B cell (primary cell): ENCODE results near the gene RNF150. TPM values are rescaled to one million over a fixed set of nuclear protein-coding genes. Genes with fewer than 3 reads are reported as not detected.

Source experiments
- ATAC-seq: fragments of 200-7000 bp; cut with Tn5 transposase; one replicate; pipeline ENCODE4 v1.10.0; 2021; ENCODE audit warnings: low read depth, mild to moderate bottlenecking, moderate number of reproducible peaks, moderate library complexity
- CTCF ChIA-PET: fragments of 350-600 bp; sonication (Branson Sonifier 250); formaldehyde crosslinking; loops from one replicate; lab custom pipeline; 2021; ENCODE audit warnings: antibody characterized with exemption, inconsistent platforms; lab: Charles Lee
- POLR2A ChIA-PET: fragments of 350-600 bp; sonication (Branson Sonifier 250); formaldehyde crosslinking; loops from one replicate; lab custom pipeline; 2021; ENCODE audit warnings: antibody characterized with exemption; lab: Charles Lee
- DNase-seq: peaks from one replicate; pipeline ENCODE4 v3.0.0; 2013
- H2AFZ ChIP-seq: 2 replicates; pipeline ENCODE4 v1.6.1; 2012; ENCODE audit warnings: mild to moderate bottlenecking, low read depth, low read length; ENCODE audit not compliant: insufficient read depth, poor library complexity, severe bottlenecking
- H3K27ac ChIP-seq, 2 donors: 1 replicate in 1 of 2; 2 replicates in 1 of 2; pipeline ENCODE4 v1.5.1; 2012 to 2013; ENCODE audit warnings: low read length in 2 of 2, mild to moderate bottlenecking in 2 of 2, moderate library complexity in 1 of 2
- H3K27me3 ChIP-seq, 4 experiments: fragments of 200-600 bp in 1 of 4; sonication (generic) in 1 of 4; replicated peaks in 1 of 4; 1 replicate in 2 of 4; 2 replicates in 2 of 4; pipeline versions ENCODE4 v1.6.1 to v1.7.0; 2013 to 2016; ENCODE audit warnings: low read length in 3 of 4, mild to moderate bottlenecking in 2 of 4, mixed read lengths in 1 of 4, moderate library complexity in 1 of 4; ENCODE audit not compliant: insufficient read depth in 4 of 4, control insufficient read depth in 3 of 4; ENCODE audit errors: control extremely low read depth in 1 of 4
- H3K36me3 ChIP-seq, 2 experiments: replicated peaks in 1 of 2; 1 replicate in 1 of 2; 2 replicates in 1 of 2; pipeline versions ENCODE4 v1.6.1 to v1.7.1; 2013; ENCODE audit warnings: low read length in 1 of 2; ENCODE audit not compliant: insufficient read depth in 2 of 2, control insufficient read depth in 1 of 2; ENCODE audit errors: control extremely low read depth in 1 of 2, extremely low read depth in 1 of 2
- H3K4me1 ChIP-seq, 2 donors: fragments of 200-600 bp in 1 of 2; sonication (generic) in 1 of 2; 1 replicate in 1 of 2; 2 replicates in 1 of 2; pipeline versions ENCODE4 v1.5.1 to v1.6.1; 2013 to 2017; ENCODE audit warnings: low read length in 2 of 2; ENCODE audit not compliant: control insufficient read depth in 2 of 2, insufficient read depth in 2 of 2
- H3K4me2 ChIP-seq: replicated peaks from 2 replicates; pipeline ENCODE3; 2012; ENCODE audit warnings: mild to moderate bottlenecking, low read depth, low read length; ENCODE audit not compliant: poor library complexity, severe bottlenecking
- H3K4me3 ChIP-seq, 5 experiments: fragments of 200-600 bp in 1 of 5; sonication (generic) in 1 of 5; 1 replicate in 3 of 5; 2 replicates in 2 of 5; pipeline versions ENCODE4 v1.5.1 to v1.7.0; 2011 to 2016; ENCODE audit warnings: low read length in 4 of 5, mild to moderate bottlenecking in 4 of 5, low read depth in 2 of 5, control low read depth in 1 of 5, moderate library complexity in 1 of 5; ENCODE audit not compliant: insufficient read depth in 1 of 5; ENCODE audit errors: control extremely low read depth in 1 of 5, extremely low read depth in 1 of 5
- H3K79me2 ChIP-seq: fragments of 200-600 bp; sonication (generic); one replicate; pipeline ENCODE4 v1.6.0; 2016; ENCODE audit warnings: low read length; ENCODE audit not compliant: control insufficient read depth, insufficient read depth
- H3K9ac ChIP-seq: fragments of 200-600 bp; sonication (generic); 2 replicates; pipeline ENCODE4 v1.6.1; 2017; ENCODE audit warnings: mild to moderate bottlenecking, low read length, moderate library complexity
- H3K9me3 ChIP-seq, 3 donors: one replicate each; pipeline versions ENCODE4 v1.6.1 to v1.7.1; 2013; ENCODE audit warnings: low read length in 2 of 3; ENCODE audit not compliant: control insufficient read depth in 2 of 3, insufficient read depth in 1 of 3; ENCODE audit errors: control extremely low read depth in 1 of 3
- H4K20me1 ChIP-seq: 2 replicates; pipeline ENCODE4 v1.6.0; 2012; ENCODE audit warnings: mild to moderate bottlenecking, low read length; ENCODE audit not compliant: insufficient read depth, control insufficient read depth, poor library complexity, severe bottlenecking
- H3K27ac Mint-ChIP-seq: one replicate; pipeline ENCODE4 v1.8.0; 2021; ENCODE audit warnings: mixed read lengths
- H3K27me3 Mint-ChIP-seq: one replicate; pipeline ENCODE4 v1.8.0; 2021; ENCODE audit warnings: mixed read lengths
- H3K4me1 Mint-ChIP-seq: one replicate; pipeline ENCODE4 v1.8.0; 2021; ENCODE audit warnings: mixed read lengths
- H3K4me3 Mint-ChIP-seq: one replicate; pipeline ENCODE4 v1.8.0; 2021; ENCODE audit warnings: mixed read lengths
- H3K9me3 Mint-ChIP-seq: one replicate; pipeline ENCODE4 v1.8.0; 2022; ENCODE audit warnings: mixed read lengths; ENCODE audit not compliant: insufficient read depth
- EZH2 ChIP-seq: IDR thresholded peaks from 2 replicates; pipeline ENCODE4 v1.6.1; 2012; ENCODE audit warnings: borderline replicate concordance, low read depth, mild to moderate bottlenecking, moderate library complexity, low read length; ENCODE audit not compliant: insufficient read depth, poor library complexity, severe bottlenecking
- WGBS: methylation state at CpG from one replicate; pipeline ENCODE4 v1.1.5; 2013; ENCODE audit warnings: missing lambda C conversion rate; ENCODE audit not compliant: insufficient coverage; 5-methylcytosine and 5-hydroxymethylcytosine counted together
- intact Hi-C: fragments of 100-400 bp; cut with micrococcal nuclease; formaldehyde crosslinking; loops from one replicate; pipeline ENCODE4 v1.10.0; 2022
- polyA plus RNA-seq: library from polyadenylated mRNA; depleted of rRNA; stranded (reverse); fragments of >200 nt; gene quantifications from 2 replicates; pipeline ENCODE4 v1.2.3, GENCODE V29; 2012
- total RNA-seq, 2 donors: library from RNA; stranded (reverse); fragments of 120-200 nt in 1 of 2; gene quantifications; 1 replicate in 1 of 2; 2 replicates in 1 of 2; pipeline versions ENCODE4 v1.2.3 to v1.2.4, GENCODE V29; 2013 to 2022
- TF ChIP-seq, protein P1 (sequence below): fragments of 200-600 bp; IDR thresholded peaks from one replicate; pipeline ENCODE4 v1.8.0; 2022; ENCODE audit warnings: antibody characterized with exemption, mild to moderate bottlenecking

The RNF150 gene
- total and polyA plus RNA-seq, 2 donors (not counting 1 experiment from before 2014, with no cell fraction given) = not detected

DNA sequence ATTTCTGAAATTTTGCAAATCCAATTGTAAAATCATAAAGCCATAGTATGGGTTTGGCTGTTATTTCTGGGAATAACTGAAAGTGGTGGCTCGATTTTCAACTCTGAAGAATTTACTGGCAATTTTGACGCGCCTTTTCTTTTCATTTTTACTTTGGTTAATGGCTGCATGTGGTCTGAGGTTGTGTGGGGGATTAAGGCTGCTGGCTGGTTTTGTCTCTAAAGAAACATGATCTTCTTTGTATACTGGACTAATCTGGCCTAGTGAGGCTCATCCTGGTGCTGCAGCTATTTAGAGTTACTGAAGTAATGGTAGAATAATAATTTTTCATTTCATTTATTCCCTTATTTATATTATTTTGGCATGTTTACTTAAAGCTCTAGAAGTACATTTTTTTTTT lies 164.0 kb downstream of the RNF150 start:
- no peaks in the 10 kb centered on the region for H3K36me3 ChIP-seq
- ATAC-seq = no peak
- Mint-ChIP-seq H3K4me3 (no peak overlapping the region), H3K27me3 (peaks cover 4% of the 10 kb centered on the region), H3K9me3 (no peaks in the 10 kb centered on the region), H3K4me1 (no peaks in the 10 kb centered on the region), H3K27ac (no peak overlapping the region)
- no peaks in the 10 kb centered on the region for H4K20me1 ChIP-seq
- no peaks in the 10 kb centered on the region for H3K9me3 ChIP-seq
- no peak for DNase-seq
- no peak overlapping the region for H3K9ac ChIP-seq
- TF ChIP-seq EZH2 = no peak
- TF ChIP-seq, protein P1, sequence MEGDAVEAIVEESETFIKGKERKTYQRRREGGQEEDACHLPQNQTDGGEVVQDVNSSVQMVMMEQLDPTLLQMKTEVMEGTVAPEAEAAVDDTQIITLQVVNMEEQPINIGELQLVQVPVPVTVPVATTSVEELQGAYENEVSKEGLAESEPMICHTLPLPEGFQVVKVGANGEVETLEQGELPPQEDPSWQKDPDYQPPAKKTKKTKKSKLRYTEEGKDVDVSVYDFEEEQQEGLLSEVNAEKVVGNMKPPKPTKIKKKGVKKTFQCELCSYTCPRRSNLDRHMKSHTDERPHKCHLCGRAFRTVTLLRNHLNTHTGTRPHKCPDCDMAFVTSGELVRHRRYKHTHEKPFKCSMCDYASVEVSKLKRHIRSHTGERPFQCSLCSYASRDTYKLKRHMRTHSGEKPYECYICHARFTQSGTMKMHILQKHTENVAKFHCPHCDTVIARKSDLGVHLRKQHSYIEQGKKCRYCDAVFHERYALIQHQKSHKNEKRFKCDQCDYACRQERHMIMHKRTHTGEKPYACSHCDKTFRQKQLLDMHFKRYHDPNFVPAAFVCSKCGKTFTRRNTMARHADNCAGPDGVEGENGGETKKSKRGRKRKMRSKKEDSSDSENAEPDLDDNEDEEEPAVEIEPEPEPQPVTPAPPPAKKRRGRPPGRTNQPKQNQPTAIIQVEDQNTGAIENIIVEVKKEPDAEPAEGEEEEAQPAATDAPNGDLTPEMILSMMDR = no peak
- H3K27ac ChIP-seq = no peak overlapping the region
- no peaks in the 10 kb centered on the region for H3K79me2 ChIP-seq
- H3K4me2 ChIP-seq = no peak overlapping the region
- no peaks in the 10 kb centered on the region for H3K4me1 ChIP-seq
- H2AFZ ChIP-seq = no peak overlapping the region
- ChIA-PET CTCF (interaction anchor here (0.7 kb wide), 1 partner anchor 37 kb away, joined by 4 read pairs; no protein-coding TSS in a partner anchor), POLR2A (no interaction called here)
- intact Hi-C loops = no loop called here
- H3K4me3 ChIP-seq = no peak overlapping the region
- H3K27me3 ChIP-seq = no peaks in the 10 kb centered on the region
- WGBS = 88% methylated on average over 3 of the region's 3 CpGs

DNA sequence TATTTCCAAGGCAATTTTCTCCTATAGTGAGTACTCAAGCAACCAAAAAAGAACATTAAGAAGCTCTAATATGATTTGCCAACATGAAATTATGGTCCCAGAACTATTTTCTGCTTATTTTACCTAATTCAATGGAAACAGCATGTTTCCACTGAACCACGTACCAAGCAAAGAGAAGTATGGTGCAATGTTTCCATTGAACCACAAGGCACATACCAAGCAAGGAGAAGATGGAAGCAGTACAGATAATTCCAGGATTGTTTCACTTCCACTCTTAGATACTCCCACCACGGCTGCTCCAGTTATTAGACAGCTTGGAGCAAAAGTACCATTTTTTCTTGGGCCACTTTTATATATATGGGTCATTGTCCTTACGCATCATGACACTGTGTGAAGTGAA lies 164.9 kb downstream of the RNF150 start:
- ATAC-seq (no peak), DNase-seq (no peak)
- H3K27ac Mint-ChIP-seq = no peak overlapping the region
- Histone ChIP-seq H3K4me2 (no peak overlapping the region), H3K27me3 (no peaks in the 10 kb centered on the region), H4K20me1 (no peaks in the 10 kb centered on the region), H3K9ac (no peak overlapping the region), H2AFZ (no peak overlapping the region), H3K4me1 (no peaks in the 10 kb centered on the region), H3K27ac (no peak overlapping the region), H3K36me3 (no peaks in the 10 kb centered on the region), H3K9me3 (no peaks in the 10 kb centered on the region), H3K79me2 (no peaks in the 10 kb centered on the region), H3K4me3 (no peak overlapping the region)
- no peak for TF ChIP-seq EZH2
- TF ChIP-seq, protein P1 = no peak
- no peaks in the 10 kb centered on the region for H3K4me1 Mint-ChIP-seq
- no peaks in the 10 kb centered on the region for H3K9me3 Mint-ChIP-seq
- CTCF ChIA-PET = no interaction called here
- 0% methylated on average over 1 of the region's 3 CpGs for WGBS
- no peak overlapping the region for H3K4me3 Mint-ChIP-seq
- intact Hi-C loops = no loop called here
- peaks cover 4% of the 10 kb centered on the region for H3K27me3 Mint-ChIP-seq
- POLR2A ChIA-PET = no interaction called here
